HepG2 (cell line): ENCODE measurements around the gene PLLP. TPM values are rescaled to one million over a fixed set of nuclear protein-coding genes. Genes with fewer than 3 reads are reported as not detected.

Experiments
- ETV6 ChIP-seq: sonication (generic); formaldehyde crosslinking; conservative IDR thresholded peaks from 2 replicates; pipeline ENCODE4 v1.4.0; 2020; ENCODE audit warnings: missing genetic modification reagents
- HHEX ChIP-seq: IDR thresholded peaks from 2 replicates; pipeline ENCODE4 v1.6.1; 2016; ENCODE audit warnings: control low read depth
- HOXA7 ChIP-seq: sonication (generic); formaldehyde crosslinking; IDR thresholded peaks from 2 replicates; pipeline ENCODE4 v1.8.1; 2022; ENCODE audit warnings: mild to moderate bottlenecking, missing genetic modification reagents, moderate library complexity
- HOXD1 ChIP-seq: sonication (generic); formaldehyde crosslinking; IDR thresholded peaks from 2 replicates; pipeline ENCODE4 v1.5.0; 2020; ENCODE audit warnings: missing genetic modification reagents
- KLF15 ChIP-seq: sonication (generic); formaldehyde crosslinking; IDR thresholded peaks from 2 replicates; pipeline ENCODE4 v1.8.1; 2023; ENCODE audit warnings: borderline replicate concordance, mild to moderate bottlenecking, inconsistent platforms, missing genetic modification reagents, mixed read lengths
- NONO ChIP-seq, 2 experiments: fragments of 450-650 bp in 1 of 2; sonication (generic) in 1 of 2; formaldehyde crosslinking in 1 of 2; IDR thresholded peaks in 1 of 2; conservative IDR thresholded peaks in 1 of 2; 2 replicates each; pipeline versions ENCODE4 v1.6.1 to v1.8.0; 2017 to 2022; ENCODE audit warnings: mild to moderate bottlenecking in 1 of 2, missing genetic modification reagents in 1 of 2, moderate library complexity in 1 of 2
- PHF21A ChIP-seq: sonication (generic); formaldehyde crosslinking; IDR thresholded peaks from 2 replicates; pipeline ENCODE4 v1.5.0; 2020; ENCODE audit warnings: mild to moderate bottlenecking, missing genetic modification reagents
- RFXANK ChIP-seq: IDR thresholded peaks from 2 replicates; pipeline ENCODE4 v1.6.1; 2016
- SETDB1 ChIP-seq: sonication (generic); formaldehyde crosslinking; IDR thresholded peaks from 2 replicates; pipeline ENCODE4 v1.5.1; 2020; ENCODE audit warnings: missing genetic modification reagents, mild to moderate bottlenecking, borderline replicate concordance
- SIX4 ChIP-seq: sonication (generic); formaldehyde crosslinking; IDR thresholded peaks from 2 replicates; pipeline ENCODE4 v1.4.0; 2020; ENCODE audit warnings: missing genetic modification reagents
- STAG1 ChIP-seq: sonication (generic); formaldehyde crosslinking; IDR thresholded peaks from 2 replicates; pipeline ENCODE4 v1.4.0; 2020; ENCODE audit warnings: missing genetic modification reagents
- TOPORS ChIP-seq: sonication (generic); formaldehyde crosslinking; IDR thresholded peaks from 2 replicates; pipeline ENCODE4 v1.8.0; 2023; ENCODE audit warnings: mild to moderate bottlenecking, missing genetic modification reagents
- ZBTB42 ChIP-seq: sonication (generic); formaldehyde crosslinking; IDR thresholded peaks from 2 replicates; pipeline ENCODE4 v1.5.0; 2020; ENCODE audit warnings: mild to moderate bottlenecking, missing genetic modification reagents
- ZFP41 ChIP-seq: sonication (generic); formaldehyde crosslinking; IDR thresholded peaks from 2 replicates; pipeline ENCODE4 v1.4.0; 2020; ENCODE audit warnings: mild to moderate bottlenecking, missing genetic modification reagents, borderline replicate concordance
- ZMAT3 ChIP-seq: sonication (generic); formaldehyde crosslinking; conservative IDR thresholded peaks from 2 replicates; pipeline ENCODE4 v1.7.0; 2021; ENCODE audit warnings: missing genetic modification reagents
- ZNF143 ChIP-seq: sonication (generic); formaldehyde crosslinking; IDR thresholded peaks from 2 replicates; pipeline ENCODE4 v1.4.0; 2020; ENCODE audit warnings: missing genetic modification reagents
- ZNF224 ChIP-seq: sonication (generic); formaldehyde crosslinking; IDR thresholded peaks from 2 replicates; pipeline ENCODE4 v1.5.0; 2020; ENCODE audit warnings: mild to moderate bottlenecking, missing genetic modification reagents
- ZNF24 ChIP-seq: fragments of 450-650 bp; IDR thresholded peaks from 2 replicates; pipeline ENCODE4 v1.6.1; 2017; ENCODE audit warnings: antibody characterized with exemption, mild to moderate bottlenecking
- ZNF652 ChIP-seq: IDR thresholded peaks from 2 replicates; pipeline ENCODE4 v1.6.1; 2016; ENCODE audit warnings: low read depth, borderline replicate concordance
- ZNF7 ChIP-seq: IDR thresholded peaks from 2 replicates; pipeline ENCODE4 v1.6.1; 2016; ENCODE audit warnings: missing biosample characterization, missing genetic modification reagents
- ZNF788 ChIP-seq: sonication (generic); formaldehyde crosslinking; IDR thresholded peaks from 2 replicates; pipeline ENCODE4 v1.5.0; 2020; ENCODE audit warnings: mild to moderate bottlenecking, missing genetic modification reagents, borderline replicate concordance
- ZNF816 ChIP-seq: sonication (generic); formaldehyde crosslinking; IDR thresholded peaks from 2 replicates; pipeline ENCODE4 v1.8.0; 2022; ENCODE audit warnings: missing genetic modification reagents, mild to moderate bottlenecking, borderline replicate concordance
- polyA plus RNA-seq, 8 experiments: library from polyadenylated mRNA; depleted of rRNA in 3 of 8; stranded (reverse) in 7 of 8; unstranded in 1 of 8; fragments of >200 nt; fragmentation: Illumina TruSeq in 4 of 8; extraction: Trizol in 4 of 8; gene quantifications; 2 replicates each; pipeline versions ENCODE4 v1.2.1 to v1.2.3, GENCODE V29; 2011 to 2016; ENCODE audit warnings: low read depth in 4 of 8, missing spikeins in 1 of 8, mixed read lengths in 1 of 8; ENCODE audit not compliant: insufficient read depth in 1 of 8
- total RNA-seq, 5 experiments: library from RNA; depleted of rRNA; stranded (reverse); fragments of >200 nt; fragmentation: Illumina TruSeq; extraction: Trizol; gene quantifications; 2 replicates each; pipeline ENCODE4 v1.2.3, GENCODE V29; 2016; ENCODE audit warnings: low read depth in 1 of 5
- TF ChIP-seq, protein P1 (sequence below): sonication (generic); formaldehyde crosslinking; IDR thresholded peaks from 2 replicates; pipeline ENCODE4 v1.4.0; 2020; ENCODE audit warnings: mild to moderate bottlenecking, missing genetic modification reagents
- TF ChIP-seq, protein P2 (sequence below): sonication (generic); formaldehyde crosslinking; IDR thresholded peaks from 2 replicates; pipeline ENCODE4 v1.9.0; 2022; ENCODE audit warnings: low read depth, missing genetic modification reagents
- TF ChIP-seq, protein P3 (sequence below): sonication (generic); formaldehyde crosslinking; IDR thresholded peaks from 2 replicates; pipeline ENCODE4 v1.4.0; 2020; ENCODE audit warnings: missing genetic modification reagents, mild to moderate bottlenecking, borderline replicate concordance
- TF ChIP-seq, protein P4 (sequence below): sonication (generic); formaldehyde crosslinking; IDR thresholded peaks from 2 replicates; pipeline ENCODE4 v1.8.0; 2022; ENCODE audit warnings: mild to moderate bottlenecking, missing genetic modification reagents, moderate library complexity
- TF ChIP-seq, protein P5 (sequence below): sonication (generic); formaldehyde crosslinking; IDR thresholded peaks from 2 replicates; pipeline ENCODE4 v1.4.0; 2020; ENCODE audit warnings: missing genetic modification reagents

The PLLP gene
- total and polyA plus RNA-seq, 2 of the 13 experiments (the other 11 are each of a cell fraction or from before 2014, with no cell fraction given), result 60.6 to 127 TPM

DNA sequence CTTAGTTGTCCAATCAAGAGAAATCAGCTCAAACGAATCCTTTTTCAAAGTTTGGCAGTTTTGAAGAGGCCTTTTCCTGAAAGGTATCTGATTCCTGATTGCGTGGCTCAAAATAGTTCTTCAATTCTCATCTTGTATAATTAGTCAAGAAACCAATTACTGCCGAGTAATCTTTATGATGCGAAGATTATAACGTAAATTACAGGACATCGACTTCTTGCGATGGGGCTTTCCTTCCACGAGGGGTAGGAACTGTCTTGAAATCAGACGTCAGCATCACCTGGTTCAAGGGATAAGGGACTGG lies 40.1 kb downstream of the PLLP start (continued):
- no peak for TF ChIP-seq ZBTB42 (CRISPR knock-in tag)
- no peak for TF ChIP-seq ZMAT3 (CRISPR knock-in tag)
- TF ChIP-seq ZNF143, result no peak
- no peak for TF ChIP-seq ZNF816 (CRISPR knock-in tag)
- 0 out of 2 replicates have a peak, but pooled peaks have one; percentile 36 for TF ChIP-seq HOXA7 (CRISPR knock-in tag)
- no peak for TF ChIP-seq ZNF788 (CRISPR knock-in tag)
- TF ChIP-seq ZNF652 (CRISPR knock-in tag), result no peak
- TF ChIP-seq PHF21A (CRISPR knock-in tag), result no peak
- TF ChIP-seq SIX4, result no peak
- no peak for TF ChIP-seq KLF15 (CRISPR knock-in tag)
- TF ChIP-seq TOPORS (CRISPR knock-in tag), result no peak
- TF ChIP-seq RFXANK, result no peak
- TF ChIP-seq STAG1, result no peak
- TF ChIP-seq ETV6 (CRISPR knock-in tag), result no peak
- TF ChIP-seq, protein P1, sequence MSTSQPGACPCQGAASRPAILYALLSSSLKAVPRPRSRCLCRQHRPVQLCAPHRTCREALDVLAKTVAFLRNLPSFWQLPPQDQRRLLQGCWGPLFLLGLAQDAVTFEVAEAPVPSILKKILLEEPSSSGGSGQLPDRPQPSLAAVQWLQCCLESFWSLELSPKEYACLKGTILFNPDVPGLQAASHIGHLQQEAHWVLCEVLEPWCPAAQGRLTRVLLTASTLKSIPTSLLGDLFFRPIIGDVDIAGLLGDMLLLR (CRISPR knock-in tag), result no peak
- no peak for TF ChIP-seq ZNF24
- TF ChIP-seq, protein P2, sequence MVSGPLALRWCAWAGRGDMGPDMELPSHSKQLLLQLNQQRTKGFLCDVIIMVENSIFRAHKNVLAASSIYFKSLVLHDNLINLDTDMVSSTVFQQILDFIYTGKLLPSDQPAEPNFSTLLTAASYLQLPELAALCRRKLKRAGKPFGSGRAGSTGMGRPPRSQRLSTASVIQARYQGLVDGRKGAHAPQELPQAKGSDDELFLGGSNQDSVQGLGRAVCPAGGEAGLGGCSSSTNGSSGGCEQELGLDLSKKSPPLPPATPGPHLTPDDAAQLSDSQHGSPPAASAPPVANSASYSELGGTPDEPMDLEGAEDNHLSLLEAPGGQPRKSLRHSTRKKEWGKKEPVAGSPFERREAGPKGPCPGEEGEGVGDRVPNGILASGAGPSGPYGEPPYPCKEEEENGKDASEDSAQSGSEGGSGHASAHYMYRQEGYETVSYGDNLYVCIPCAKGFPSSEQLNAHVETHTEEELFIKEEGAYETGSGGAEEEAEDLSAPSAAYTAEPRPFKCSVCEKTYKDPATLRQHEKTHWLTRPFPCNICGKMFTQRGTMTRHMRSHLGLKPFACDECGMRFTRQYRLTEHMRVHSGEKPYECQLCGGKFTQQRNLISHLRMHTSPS (CRISPR knock-in tag), result no peak
- no peak for TF ChIP-seq ZNF224 (CRISPR knock-in tag)
- TF ChIP-seq ZFP41 (CRISPR knock-in tag), result no peak
- TF ChIP-seq, protein P3, sequence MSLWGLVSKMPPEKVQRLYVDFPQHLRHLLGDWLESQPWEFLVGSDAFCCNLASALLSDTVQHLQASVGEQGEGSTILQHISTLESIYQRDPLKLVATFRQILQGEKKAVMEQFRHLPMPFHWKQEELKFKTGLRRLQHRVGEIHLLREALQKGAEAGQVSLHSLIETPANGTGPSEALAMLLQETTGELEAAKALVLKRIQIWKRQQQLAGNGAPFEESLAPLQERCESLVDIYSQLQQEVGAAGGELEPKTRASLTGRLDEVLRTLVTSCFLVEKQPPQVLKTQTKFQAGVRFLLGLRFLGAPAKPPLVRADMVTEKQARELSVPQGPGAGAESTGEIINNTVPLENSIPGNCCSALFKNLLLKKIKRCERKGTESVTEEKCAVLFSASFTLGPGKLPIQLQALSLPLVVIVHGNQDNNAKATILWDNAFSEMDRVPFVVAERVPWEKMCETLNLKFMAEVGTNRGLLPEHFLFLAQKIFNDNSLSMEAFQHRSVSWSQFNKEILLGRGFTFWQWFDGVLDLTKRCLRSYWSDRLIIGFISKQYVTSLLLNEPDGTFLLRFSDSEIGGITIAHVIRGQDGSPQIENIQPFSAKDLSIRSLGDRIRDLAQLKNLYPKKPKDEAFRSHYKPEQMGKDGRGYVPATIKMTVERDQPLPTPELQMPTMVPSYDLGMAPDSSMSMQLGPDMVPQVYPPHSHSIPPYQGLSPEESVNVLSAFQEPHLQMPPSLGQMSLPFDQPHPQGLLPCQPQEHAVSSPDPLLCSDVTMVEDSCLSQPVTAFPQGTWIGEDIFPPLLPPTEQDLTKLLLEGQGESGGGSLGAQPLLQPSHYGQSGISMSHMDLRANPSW (CRISPR knock-in tag), result no peak
- 0 out of 2 replicates have a peak, but pooled peaks have one; percentile 10 for TF ChIP-seq HOXD1
- TF ChIP-seq, protein P4, sequence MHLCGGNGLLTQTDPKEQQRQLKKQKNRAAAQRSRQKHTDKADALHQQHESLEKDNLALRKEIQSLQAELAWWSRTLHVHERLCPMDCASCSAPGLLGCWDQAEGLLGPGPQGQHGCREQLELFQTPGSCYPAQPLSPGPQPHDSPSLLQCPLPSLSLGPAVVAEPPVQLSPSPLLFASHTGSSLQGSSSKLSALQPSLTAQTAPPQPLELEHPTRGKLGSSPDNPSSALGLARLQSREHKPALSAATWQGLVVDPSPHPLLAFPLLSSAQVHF, result 0 out of 2 replicates have a peak, but pooled peaks have one; percentile 71
- TF ChIP-seq, protein P5, sequence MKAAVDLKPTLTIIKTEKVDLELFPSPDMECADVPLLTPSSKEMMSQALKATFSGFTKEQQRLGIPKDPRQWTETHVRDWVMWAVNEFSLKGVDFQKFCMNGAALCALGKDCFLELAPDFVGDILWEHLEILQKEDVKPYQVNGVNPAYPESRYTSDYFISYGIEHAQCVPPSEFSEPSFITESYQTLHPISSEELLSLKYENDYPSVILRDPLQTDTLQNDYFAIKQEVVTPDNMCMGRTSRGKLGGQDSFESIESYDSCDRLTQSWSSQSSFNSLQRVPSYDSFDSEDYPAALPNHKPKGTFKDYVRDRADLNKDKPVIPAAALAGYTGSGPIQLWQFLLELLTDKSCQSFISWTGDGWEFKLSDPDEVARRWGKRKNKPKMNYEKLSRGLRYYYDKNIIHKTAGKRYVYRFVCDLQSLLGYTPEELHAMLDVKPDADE, result no peak
- TF ChIP-seq SETDB1 (CRISPR knock-in tag), result no peak
- TF ChIP-seq HHEX, result no peak
- no peak for TF ChIP-seq ZNF7 (CRISPR knock-in tag)
- TF ChIP-seq NONO (IDR thresholded peaks at IDR 0.05), result no peak
- no peak for TF ChIP-seq NONO (CRISPR knock-in tag; conservative IDR thresholded peaks at IDR 0.05)
